ENCODE results near the gene PRPF18.

The PRPF18 gene

GRCh38 chr10:13597909-13598308, 11.1 kb downstream of the PRPF18 start:
- TF ChIP-seq, protein P1, sequence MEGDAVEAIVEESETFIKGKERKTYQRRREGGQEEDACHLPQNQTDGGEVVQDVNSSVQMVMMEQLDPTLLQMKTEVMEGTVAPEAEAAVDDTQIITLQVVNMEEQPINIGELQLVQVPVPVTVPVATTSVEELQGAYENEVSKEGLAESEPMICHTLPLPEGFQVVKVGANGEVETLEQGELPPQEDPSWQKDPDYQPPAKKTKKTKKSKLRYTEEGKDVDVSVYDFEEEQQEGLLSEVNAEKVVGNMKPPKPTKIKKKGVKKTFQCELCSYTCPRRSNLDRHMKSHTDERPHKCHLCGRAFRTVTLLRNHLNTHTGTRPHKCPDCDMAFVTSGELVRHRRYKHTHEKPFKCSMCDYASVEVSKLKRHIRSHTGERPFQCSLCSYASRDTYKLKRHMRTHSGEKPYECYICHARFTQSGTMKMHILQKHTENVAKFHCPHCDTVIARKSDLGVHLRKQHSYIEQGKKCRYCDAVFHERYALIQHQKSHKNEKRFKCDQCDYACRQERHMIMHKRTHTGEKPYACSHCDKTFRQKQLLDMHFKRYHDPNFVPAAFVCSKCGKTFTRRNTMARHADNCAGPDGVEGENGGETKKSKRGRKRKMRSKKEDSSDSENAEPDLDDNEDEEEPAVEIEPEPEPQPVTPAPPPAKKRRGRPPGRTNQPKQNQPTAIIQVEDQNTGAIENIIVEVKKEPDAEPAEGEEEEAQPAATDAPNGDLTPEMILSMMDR (IDR thresholded peaks at IDR 0.05; ENCODE audit: low read depth, low read length): no peak
- no peak overlapping the region for H3K4me3 ChIP-seq (ENCODE audit: low read depth, low read length)
- no peak for DNase-seq (ENCODE audit: low read depth, low spot score)
- in situ Hi-C loops (cut with HindIII; ENCODE audit: low sequenced_read_pairs): no loop called here

- no peak for DNase-seq (ENCODE audit: low read depth, low spot score)
- in situ Hi-C loops (cut with HindIII; ENCODE audit: low sequenced_read_pairs): no loop called here
- H3K4me3 ChIP-seq (ENCODE audit: low read depth, low read length): no peak overlapping the region
- TF ChIP-seq, protein P1 (IDR thresholded peaks at IDR 0.05; ENCODE audit: low read depth, low read length): no peak
These were observed 17.7 kb downstream of the PRPF18 start for GRCh38 chr10:13604357-13605040.

DNA sequence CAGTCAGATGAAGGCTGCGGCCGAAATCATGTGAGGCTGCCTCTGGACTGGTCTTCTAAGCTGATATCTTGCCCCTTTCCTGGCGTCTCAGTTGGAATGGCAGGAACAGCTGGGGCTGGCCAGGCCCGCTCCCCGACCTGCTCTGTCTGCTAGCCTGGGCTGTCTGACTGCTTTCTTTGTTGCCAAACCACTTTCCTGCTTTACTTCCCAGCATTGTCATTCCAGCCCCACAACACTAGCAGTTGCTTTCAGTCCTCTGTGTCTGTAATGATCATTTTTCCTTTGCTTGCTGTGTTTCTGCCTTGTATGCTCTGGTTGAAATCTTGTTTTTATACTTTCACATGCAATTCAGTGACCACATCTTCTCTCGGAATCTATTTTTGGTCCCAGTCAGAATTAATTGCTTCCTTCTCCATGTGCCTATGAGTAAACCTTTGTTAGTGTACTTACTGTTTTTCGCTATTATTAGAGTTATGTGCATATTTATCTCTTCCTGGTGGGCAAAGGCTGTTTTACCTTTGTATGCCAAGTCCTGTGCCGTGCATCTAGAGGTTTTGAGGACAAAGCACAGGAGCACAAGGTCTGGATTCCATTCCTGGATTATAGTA, 21.6 kb downstream of the PRPF18 start:
- in situ Hi-C loops (cut with HindIII; ENCODE audit: low sequenced_read_pairs): no loop called here
- TF ChIP-seq, protein P1 (IDR thresholded peaks at IDR 0.05; ENCODE audit: low read depth, low read length): no peak
- no peak overlapping the region for H3K4me3 ChIP-seq (ENCODE audit: low read depth, low read length)
- peak; percentile 32 for DNase-seq (ENCODE audit: low read depth, low spot score)

GRCh38 chr10:13612654-13613373, 26.0 kb downstream of the PRPF18 start:
- DNase-seq (ENCODE audit: low read depth, low spot score): no peak
- TF ChIP-seq, protein P1 (IDR thresholded peaks at IDR 0.05; ENCODE audit: low read depth, low read length): peak; percentile 3
- in situ Hi-C loops (cut with HindIII; ENCODE audit: low sequenced_read_pairs): no loop called here
- no peak overlapping the region for H3K4me3 ChIP-seq (ENCODE audit: low read depth, low read length)

GRCh38 chr10:13613519-13613918, 26.8 kb downstream of the PRPF18 start:
- in situ Hi-C loops (cut with HindIII; ENCODE audit: low sequenced_read_pairs): no loop called here
- TF ChIP-seq, protein P1 (IDR thresholded peaks at IDR 0.05; ENCODE audit: low read depth, low read length): peak; percentile 55
- H3K4me3 ChIP-seq (ENCODE audit: low read depth, low read length): no peak overlapping the region
- DNase-seq (ENCODE audit: low read depth, low spot score): peak; percentile 63

DNA sequence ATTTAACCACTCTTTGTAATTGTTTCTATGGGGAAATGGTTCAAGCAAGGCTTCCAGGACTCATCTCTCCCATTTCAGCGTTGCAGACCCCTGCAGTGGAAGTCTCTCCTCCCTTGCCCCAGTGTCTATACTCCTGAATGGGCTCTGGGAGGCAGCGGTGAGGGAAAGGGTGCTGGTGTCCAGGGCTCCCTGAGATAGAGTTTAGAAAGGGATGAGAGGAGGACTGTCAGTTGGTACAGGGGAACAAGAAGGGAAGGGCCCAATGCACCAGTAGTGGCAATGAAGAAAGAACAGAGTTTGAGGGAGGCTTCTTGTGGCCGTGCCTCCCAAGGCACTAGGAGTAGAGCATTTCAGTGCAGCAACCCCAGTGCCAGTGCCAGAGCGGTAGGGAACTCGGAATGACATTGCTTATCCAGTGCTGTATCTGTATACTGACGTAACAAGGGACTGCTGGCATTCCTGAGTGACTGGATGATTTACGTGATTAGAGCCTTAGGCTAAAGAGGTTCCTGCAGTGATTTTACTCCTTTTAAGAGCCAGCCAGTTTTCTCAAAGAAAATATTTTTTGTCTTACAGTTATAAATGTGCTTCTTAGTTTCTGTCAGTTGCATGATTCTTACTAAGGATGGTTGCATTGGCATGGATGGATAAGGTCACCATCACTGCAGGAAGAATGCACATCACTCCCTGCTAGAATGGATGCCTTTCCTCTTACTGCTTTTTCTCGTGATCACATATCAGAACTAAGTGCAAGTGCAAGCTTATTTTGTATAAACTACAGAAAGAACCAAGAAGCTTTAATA, 28.0 kb downstream of the PRPF18 start:
- no peak overlapping the region for H3K4me3 ChIP-seq (ENCODE audit: low read depth, low read length)
- TF ChIP-seq, protein P1 (IDR thresholded peaks at IDR 0.05; ENCODE audit: low read depth, low read length): peak; percentile 30
- in situ Hi-C loops (cut with HindIII; ENCODE audit: low sequenced_read_pairs): no loop called here
- DNase-seq (ENCODE audit: low read depth, low spot score): peak; percentile 63
